GM15510 (cell line): ENCODE measurements around the gene TEAD2.

Experiments
- POLR2A ChIP-seq: IDR thresholded peaks from 3 replicates; pipeline ENCODE4 v1.6.1; 2011; ENCODE audit warnings: borderline replicate concordance; ENCODE audit not compliant: insufficient read length; ENCODE audit errors: extremely low read depth

Gene TEAD2

GRCh38 chr19:49393881-49394280, 31.7 kb upstream of the TEAD2 start:
- TF ChIP-seq POLR2A: no peak

- TF ChIP-seq POLR2A: no peak
These were observed 29.6 kb upstream of the TEAD2 start for GRCh38 chr19:49391581-49392399.

GRCh38 chr19:49390929-49391359, 28.7 kb upstream of the TEAD2 start:
- no peak for TF ChIP-seq POLR2A

GRCh38 chr19:49390131-49390928, 28.1 kb upstream of the TEAD2 start:
- TF ChIP-seq POLR2A: no peak

GRCh38 chr19:49389406-49389805, 27.2 kb upstream of the TEAD2 start:
- TF ChIP-seq POLR2A: no peak

GRCh38 chr19:49387936-49388372, 25.7 kb upstream of the TEAD2 start, which contains the start of gene KASH5:
Gene KASH5, plus strand, starts transcription at chr19:49388249. Its CDS starts 2,635 bp downstream, at chr19:49390884.
- TF ChIP-seq POLR2A: no peak

GRCh38 chr19:49383599-49383998, 21.4 kb upstream of the TEAD2 start:
- TF ChIP-seq POLR2A: no peak

GRCh38 chr19:49382639-49383038, 20.4 kb upstream of the TEAD2 start:
- no peak for TF ChIP-seq POLR2A

- TF ChIP-seq POLR2A: no peak
These were observed 18.2 kb upstream of the TEAD2 start for GRCh38 chr19:49380391-49380790.

GRCh38 chr19:49378512-49378911, 16.3 kb upstream of the TEAD2 start:
- TF ChIP-seq POLR2A: no peak

- no peak for TF ChIP-seq POLR2A
These were observed 12.6 kb upstream of the TEAD2 start for GRCh38 chr19:49374665-49375434.

- no peak for TF ChIP-seq POLR2A
These were observed 9.0 kb upstream of the TEAD2 start for GRCh38 chr19:49371184-49371583.

GRCh38 chr19:49368711-49369358, 6.6 kb upstream of the TEAD2 start:
- TF ChIP-seq POLR2A: no peak

- no peak for TF ChIP-seq POLR2A
These were observed 3.9 kb upstream of the TEAD2 start for GRCh38 chr19:49366110-49366509.
